ENCODE results near the gene RBM41.
"Not testable (repeated sequence)": the region's sequence is repeated elsewhere in the genome, so short reads cannot be mapped to it uniquely, and the experiment has no call there.

DNA sequence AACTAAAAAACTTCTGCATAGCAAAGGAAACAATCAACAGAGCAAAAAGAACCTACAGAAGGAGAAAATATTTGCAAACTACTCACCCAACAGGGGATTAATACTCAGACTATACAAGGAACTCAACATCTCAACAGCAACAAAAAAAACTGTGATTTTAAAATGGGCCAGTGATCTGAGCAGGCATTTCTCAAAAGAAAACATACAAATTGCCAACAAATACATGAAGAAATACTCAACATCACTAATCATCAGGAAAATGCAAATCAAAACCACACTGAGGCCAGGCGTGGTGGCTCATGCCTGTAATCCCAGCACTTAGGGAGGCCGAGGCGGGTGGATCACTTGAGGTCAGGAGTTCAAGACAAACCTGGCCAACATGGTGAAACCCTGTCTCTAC lies 60.9 kb downstream of the RBM41 start:
- TF ChIP-seq, protein P1, sequence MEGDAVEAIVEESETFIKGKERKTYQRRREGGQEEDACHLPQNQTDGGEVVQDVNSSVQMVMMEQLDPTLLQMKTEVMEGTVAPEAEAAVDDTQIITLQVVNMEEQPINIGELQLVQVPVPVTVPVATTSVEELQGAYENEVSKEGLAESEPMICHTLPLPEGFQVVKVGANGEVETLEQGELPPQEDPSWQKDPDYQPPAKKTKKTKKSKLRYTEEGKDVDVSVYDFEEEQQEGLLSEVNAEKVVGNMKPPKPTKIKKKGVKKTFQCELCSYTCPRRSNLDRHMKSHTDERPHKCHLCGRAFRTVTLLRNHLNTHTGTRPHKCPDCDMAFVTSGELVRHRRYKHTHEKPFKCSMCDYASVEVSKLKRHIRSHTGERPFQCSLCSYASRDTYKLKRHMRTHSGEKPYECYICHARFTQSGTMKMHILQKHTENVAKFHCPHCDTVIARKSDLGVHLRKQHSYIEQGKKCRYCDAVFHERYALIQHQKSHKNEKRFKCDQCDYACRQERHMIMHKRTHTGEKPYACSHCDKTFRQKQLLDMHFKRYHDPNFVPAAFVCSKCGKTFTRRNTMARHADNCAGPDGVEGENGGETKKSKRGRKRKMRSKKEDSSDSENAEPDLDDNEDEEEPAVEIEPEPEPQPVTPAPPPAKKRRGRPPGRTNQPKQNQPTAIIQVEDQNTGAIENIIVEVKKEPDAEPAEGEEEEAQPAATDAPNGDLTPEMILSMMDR (IDR thresholded peaks at IDR 0.05; ENCODE audit: low read depth, low read length, missing input control): not testable (repeated sequence)
- TF ChIP-seq, protein P2, sequence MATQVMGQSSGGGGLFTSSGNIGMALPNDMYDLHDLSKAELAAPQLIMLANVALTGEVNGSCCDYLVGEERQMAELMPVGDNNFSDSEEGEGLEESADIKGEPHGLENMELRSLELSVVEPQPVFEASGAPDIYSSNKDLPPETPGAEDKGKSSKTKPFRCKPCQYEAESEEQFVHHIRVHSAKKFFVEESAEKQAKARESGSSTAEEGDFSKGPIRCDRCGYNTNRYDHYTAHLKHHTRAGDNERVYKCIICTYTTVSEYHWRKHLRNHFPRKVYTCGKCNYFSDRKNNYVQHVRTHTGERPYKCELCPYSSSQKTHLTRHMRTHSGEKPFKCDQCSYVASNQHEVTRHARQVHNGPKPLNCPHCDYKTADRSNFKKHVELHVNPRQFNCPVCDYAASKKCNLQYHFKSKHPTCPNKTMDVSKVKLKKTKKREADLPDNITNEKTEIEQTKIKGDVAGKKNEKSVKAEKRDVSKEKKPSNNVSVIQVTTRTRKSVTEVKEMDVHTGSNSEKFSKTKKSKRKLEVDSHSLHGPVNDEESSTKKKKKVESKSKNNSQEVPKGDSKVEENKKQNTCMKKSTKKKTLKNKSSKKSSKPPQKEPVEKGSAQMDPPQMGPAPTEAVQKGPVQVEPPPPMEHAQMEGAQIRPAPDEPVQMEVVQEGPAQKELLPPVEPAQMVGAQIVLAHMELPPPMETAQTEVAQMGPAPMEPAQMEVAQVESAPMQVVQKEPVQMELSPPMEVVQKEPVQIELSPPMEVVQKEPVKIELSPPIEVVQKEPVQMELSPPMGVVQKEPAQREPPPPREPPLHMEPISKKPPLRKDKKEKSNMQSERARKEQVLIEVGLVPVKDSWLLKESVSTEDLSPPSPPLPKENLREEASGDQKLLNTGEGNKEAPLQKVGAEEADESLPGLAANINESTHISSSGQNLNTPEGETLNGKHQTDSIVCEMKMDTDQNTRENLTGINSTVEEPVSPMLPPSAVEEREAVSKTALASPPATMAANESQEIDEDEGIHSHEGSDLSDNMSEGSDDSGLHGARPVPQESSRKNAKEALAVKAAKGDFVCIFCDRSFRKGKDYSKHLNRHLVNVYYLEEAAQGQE (IDR thresholded peaks at IDR 0.05): not testable (repeated sequence)
- TF ChIP-seq FOXA1 (IDR thresholded peaks at IDR 0.05); JUND (IDR thresholded peaks at IDR 0.05); YY1 (IDR thresholded peaks at IDR 0.05); RAD21 (IDR thresholded peaks at IDR 0.05); HNF4A (conservative IDR thresholded peaks at IDR 0.05); EGR1 (IDR thresholded peaks at IDR 0.05; ENCODE audit: low read depth in 2 of 2); SP1 (IDR thresholded peaks at IDR 0.05); TAF1 (conservative IDR thresholded peaks at IDR 0.05); RXRA (IDR thresholded peaks at IDR 0.05); NR2F2 (IDR thresholded peaks at IDR 0.05): not testable (repeated sequence)
- TF ChIP-seq, protein P3, sequence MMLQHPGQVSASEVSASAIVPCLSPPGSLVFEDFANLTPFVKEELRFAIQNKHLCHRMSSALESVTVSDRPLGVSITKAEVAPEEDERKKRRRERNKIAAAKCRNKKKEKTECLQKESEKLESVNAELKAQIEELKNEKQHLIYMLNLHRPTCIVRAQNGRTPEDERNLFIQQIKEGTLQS (IDR thresholded peaks at IDR 0.05): not testable (repeated sequence)
- TF ChIP-seq, protein P4, sequence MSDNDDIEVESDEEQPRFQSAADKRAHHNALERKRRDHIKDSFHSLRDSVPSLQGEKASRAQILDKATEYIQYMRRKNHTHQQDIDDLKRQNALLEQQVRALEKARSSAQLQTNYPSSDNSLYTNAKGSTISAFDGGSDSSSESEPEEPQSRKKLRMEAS (IDR thresholded peaks at IDR 0.05): not testable (repeated sequence)
